Activated CD4-positive, alpha-beta T cell treated with anti-CD3 and anti-CD28 coated beads for 36 hours (primary cell): Measurements from ENCODE around the gene GLUL. TPM values are rescaled to one million over a fixed set of nuclear protein-coding genes. Genes with fewer than 3 reads are reported as not detected.

ENCODE experiments used
- ATAC-seq: fragments of 200-7000 bp; cut with Tn5 transposase; one replicate; pipeline ENCODE4 v1.10.0; 2021; ENCODE audit warnings: mild to moderate bottlenecking, moderate library complexity
- CTCF ChIA-PET: fragments of 350-600 bp; sonication (Branson Sonifier 250); formaldehyde crosslinking; loops from one replicate; lab custom pipeline; 2021; ENCODE audit warnings: antibody characterized with exemption; lab: Charles Lee
- POLR2A ChIA-PET: fragments of 350-600 bp; sonication (Branson Sonifier 250); formaldehyde crosslinking; loops from one replicate; lab custom pipeline; 2021; ENCODE audit warnings: antibody characterized with exemption, inconsistent platforms; lab: Charles Lee
- DNase-seq: peaks from one replicate; pipeline ENCODE4 v3.0.0-alpha.2; 2020
- H3K27ac Mint-ChIP-seq: one replicate; pipeline ENCODE4 v1.8.0; 2021; ENCODE audit warnings: mixed read lengths
- H3K27me3 Mint-ChIP-seq: one replicate; pipeline ENCODE4 v1.8.0; 2021; ENCODE audit warnings: mixed read lengths
- H3K36me3 Mint-ChIP-seq: one replicate; pipeline ENCODE4 v1.8.0; 2021; ENCODE audit warnings: low read depth, mixed read lengths
- H3K4me1 Mint-ChIP-seq: one replicate; pipeline ENCODE4 v1.8.0; 2021; ENCODE audit warnings: mixed read lengths
- H3K4me3 Mint-ChIP-seq: one replicate; pipeline ENCODE4 v1.8.0; 2021; ENCODE audit warnings: mild to moderate bottlenecking, moderate library complexity, mixed read lengths
- H3K9me3 Mint-ChIP-seq: one replicate; pipeline ENCODE4 v1.8.0; 2021; ENCODE audit warnings: low read depth, mixed read lengths
- intact Hi-C, 2 experiments: fragments of 100-400 bp; cut with DNase I in 1 of 2; cut with micrococcal nuclease in 1 of 2; formaldehyde crosslinking; loops; one replicate each; pipeline versions ENCODE4 v1.14.2 to v1.15.1; 2022 to 2024; cut with DNase I, micrococcal nuclease
- total RNA-seq, 2 experiments: library from RNA; stranded (reverse); gene quantifications; one replicate each; pipeline ENCODE4 v1.2.3, GENCODE V29; 2021

GLUL gene
- total RNA-seq, 2 experiments from 2014 or later, result 63.5 to 87.5 TPM

GRCh38 chr1:182410620-182411273 is 19.2 kb upstream of the GLUL start:
- intact Hi-C loops, result no loop called here
- POLR2A ChIA-PET, result no interaction called here
- CTCF ChIA-PET, result interaction anchor here (0.7 kb wide), 1 partner anchor 267 kb away, joined by 4 read pairs; no protein-coding TSS in a partner anchor

GRCh38 chr1:182410138-182410537 is 18.5 kb upstream of the GLUL start:
- ATAC-seq, result no peak
- Mint-ChIP-seq H3K4me1 (no peaks in the 10 kb centered on the region), H3K27ac (no peak overlapping the region), H3K9me3 (peaks cover 2% of the 10 kb centered on the region), H3K27me3 (peaks cover 33% of the 10 kb centered on the region), H3K36me3 (no peaks in the 10 kb centered on the region), H3K4me3 (no peak overlapping the region)
- POLR2A ChIA-PET, result no interaction called here
- intact Hi-C loops, result no loop called here
- DNase-seq, result no peak
- CTCF ChIA-PET, result interaction anchor here (0.7 kb wide), 1 partner anchor 127 kb away, joined by 3 read pairs; no protein-coding TSS in a partner anchor

More at GRCh38 chr1:182410620-182411273, 19.2 kb upstream of the GLUL start:
- peaks cover 34% of the 10 kb centered on the region for H3K27me3 Mint-ChIP-seq
- no peak overlapping the region for H3K27ac Mint-ChIP-seq
- H3K4me1 Mint-ChIP-seq, result no peaks in the 10 kb centered on the region
- no peaks in the 10 kb centered on the region for H3K9me3 Mint-ChIP-seq
- ATAC-seq (no peak), DNase-seq (no peak)
- no peaks in the 10 kb centered on the region for H3K36me3 Mint-ChIP-seq
- H3K4me3 Mint-ChIP-seq, result no peak overlapping the region

GRCh38 chr1:182408435-182409075 is 17.0 kb upstream of the GLUL start:
- CTCF ChIA-PET, result interaction anchor here (0.6 to 3.7 kb wide), 3 partner anchors 12 to 20 kb away, joined by 3 to 12 read pairs (median 3); no protein-coding TSS in a partner anchor
- H3K27me3 Mint-ChIP-seq, result peaks cover 21% of the 10 kb centered on the region
- no peak overlapping the region for H3K4me3 Mint-ChIP-seq
- H3K27ac Mint-ChIP-seq, result no peak overlapping the region
- ATAC-seq, result no peak
- intact Hi-C loops, result no loop called here
- POLR2A ChIA-PET, result no interaction called here
- H3K4me1 Mint-ChIP-seq, result no peaks in the 10 kb centered on the region
- H3K9me3 Mint-ChIP-seq, result peaks cover 2% of the 10 kb centered on the region
- no peaks in the 10 kb centered on the region for H3K36me3 Mint-ChIP-seq
- no peak for DNase-seq

GRCh38 chr1:182407724-182408123 is 16.1 kb upstream of the GLUL start:
- ChIA-PET POLR2A (no interaction called here), CTCF (interaction anchor here (1.1 to 3.7 kb wide), 2 partner anchors 11 to 18 kb away, joined by 3 to 12 read pairs; no protein-coding TSS in a partner anchor)
- H3K9me3 Mint-ChIP-seq, result peaks cover 2% of the 10 kb centered on the region
- no peak for DNase-seq
- H3K27ac Mint-ChIP-seq, result no peak overlapping the region
- no peak overlapping the region for H3K4me3 Mint-ChIP-seq
- intact Hi-C loops, result no loop called here
- no peaks in the 10 kb centered on the region for H3K4me1 Mint-ChIP-seq
- peaks cover 21% of the 10 kb centered on the region for H3K27me3 Mint-ChIP-seq
- no peak for ATAC-seq
- H3K36me3 Mint-ChIP-seq, result no peaks in the 10 kb centered on the region

GRCh38 chr1:182406012-182406411 is 14.4 kb upstream of the GLUL start:
- Mint-ChIP-seq H3K36me3 (no peaks in the 10 kb centered on the region), H3K9me3 (peaks cover 2% of the 10 kb centered on the region), H3K4me1 (no peaks in the 10 kb centered on the region), H3K4me3 (no peak overlapping the region), H3K27ac (no peak overlapping the region), H3K27me3 (peaks cover 21% of the 10 kb centered on the region)
- DNase-seq, result no peak
- intact Hi-C loops, result no loop called here
- ATAC-seq, result no peak
- CTCF ChIA-PET, result interaction anchor here (1.0 to 3.7 kb wide), 4 partner anchors 9 to 325 kb away, joined by 3 to 12 read pairs (median 6); no protein-coding TSS in a partner anchor
- POLR2A ChIA-PET, result no interaction called here

- DNase-seq (no peak), ATAC-seq (no peak)
- peaks cover 21% of the 10 kb centered on the region for H3K27me3 Mint-ChIP-seq
- ChIA-PET POLR2A (interaction anchor here (0.6 kb wide), 1 partner anchor 472 kb away, joined by 3 read pairs; no protein-coding TSS in a partner anchor), CTCF (interaction anchor here (0.8 to 1.6 kb wide), 5 partner anchors 9 to 325 kb away, joined by 3 to 8 read pairs (median 3); no protein-coding TSS in a partner anchor)
- H3K36me3 Mint-ChIP-seq, result no peaks in the 10 kb centered on the region
- no peaks in the 10 kb centered on the region for H3K4me1 Mint-ChIP-seq
- intact Hi-C loops, result no loop called here
- H3K9me3 Mint-ChIP-seq, result peaks cover 2% of the 10 kb centered on the region
- no peak overlapping the region for H3K4me3 Mint-ChIP-seq
- H3K27ac Mint-ChIP-seq, result no peak overlapping the region
Measured at GRCh38 chr1:182405578-182405977, 14.0 kb upstream of the GLUL start.

- ATAC-seq (no peak), DNase-seq (no peak)
- intact Hi-C loops, result no loop called here
- H3K4me1 Mint-ChIP-seq, result no peaks in the 10 kb centered on the region
- H3K36me3 Mint-ChIP-seq, result no peaks in the 10 kb centered on the region
- H3K27me3 Mint-ChIP-seq, result peaks cover 19% of the 10 kb centered on the region
- ChIA-PET CTCF (interaction anchor here (0.8 to 1.6 kb wide), 5 partner anchors 8 to 324 kb away, joined by 3 to 8 read pairs (median 3); no protein-coding TSS in a partner anchor), POLR2A (interaction anchor here (0.5 kb wide), 1 partner anchor 215 kb away, joined by 4 read pairs; no protein-coding TSS in a partner anchor)
- H3K4me3 Mint-ChIP-seq, result no peak overlapping the region
- no peak overlapping the region for H3K27ac Mint-ChIP-seq
- peaks cover 2% of the 10 kb centered on the region for H3K9me3 Mint-ChIP-seq
Measured at GRCh38 chr1:182404781-182405180, 13.2 kb upstream of the GLUL start.

GRCh38 chr1:182400567-182400966 is 9.0 kb upstream of the GLUL start, which contains the start of gene TEDDM1:
TSS of gene TEDDM1 (minus strand) at chr1:182400667. CDS start at chr1:182400485, 182 bp downstream.
- ATAC-seq (no peak), DNase-seq (no peak)
- Mint-ChIP-seq H3K4me3 (no peak within 1 kb of the TSS), H3K36me3 (no peaks in the 10 kb centered on the region), H3K9me3 (peaks cover under 1% of the 10 kb centered on the region), H3K27me3 (peaks cover 11% of the 10 kb centered on the region), H3K27ac (no peak within 1 kb of the TSS), H3K4me1 (peaks cover 2% of the 10 kb centered on the region)
- ChIA-PET CTCF (interaction anchor here (0.8 to 2.3 kb wide), 3 partner anchors 257 to 322 kb away, joined by 3 to 18 read pairs (median 3); no protein-coding TSS in a partner anchor), POLR2A (no interaction called here)
- intact Hi-C loops, result no loop called here

GRCh38 chr1:182397653-182398393 is 6.2 kb upstream of the GLUL start:
- ChIA-PET CTCF (interaction anchor here (0.7 to 7.1 kb wide), 12 partner anchors 10 to 366 kb away, joined by 3 to 223 read pairs (median 5); no protein-coding TSS in a partner anchor), POLR2A (interaction anchor here (1.3 to 1.4 kb wide), 2 partner anchors 252 to 255 kb away, joined by 3 to 5 read pairs; no protein-coding TSS in a partner anchor)
- peaks cover 7% of the 10 kb centered on the region for H3K27me3 Mint-ChIP-seq
- ATAC-seq (no peak), DNase-seq (no peak)
- H3K4me3 Mint-ChIP-seq, result no peak overlapping the region
- no peaks in the 10 kb centered on the region for H3K9me3 Mint-ChIP-seq
- no peak overlapping the region for H3K27ac Mint-ChIP-seq
- no peaks in the 10 kb centered on the region for H3K36me3 Mint-ChIP-seq
- intact Hi-C loops, result loop anchor here in 1 of 2 experiments (2.0 to 5.0 kb wide), 2 partner anchors 97 to 916 kb away; partner anchors contain the start of gene CACNA1E
- H3K4me1 Mint-ChIP-seq, result peaks cover 3% of the 10 kb centered on the region

GRCh38 chr1:182395906-182396305 is 4.3 kb upstream of the GLUL start:
- DNase-seq (no peak), ATAC-seq (no peak)
- intact Hi-C loops, result loop anchor here (1.0 to 5.0 kb wide), 5 partner anchors 95 to 914 kb away; partner anchors contain the start of gene CACNA1E (in 1 of the 2)
- Mint-ChIP-seq H3K4me1 (peaks cover 6% of the 10 kb centered on the region), H3K27me3 (peaks cover 9% of the 10 kb centered on the region), H3K9me3 (no peaks in the 10 kb centered on the region), H3K27ac (no peak overlapping the region), H3K36me3 (no peaks in the 10 kb centered on the region), H3K4me3 (no peak overlapping the region)
- ChIA-PET CTCF (interaction anchor here (0.6 to 7.1 kb wide), 16 partner anchors 8 to 464 kb away, joined by 3 to 223 read pairs (median 5); no protein-coding TSS in a partner anchor), POLR2A (no interaction called here)
